ENCODE measurements around the gene GRM7.

DNA sequence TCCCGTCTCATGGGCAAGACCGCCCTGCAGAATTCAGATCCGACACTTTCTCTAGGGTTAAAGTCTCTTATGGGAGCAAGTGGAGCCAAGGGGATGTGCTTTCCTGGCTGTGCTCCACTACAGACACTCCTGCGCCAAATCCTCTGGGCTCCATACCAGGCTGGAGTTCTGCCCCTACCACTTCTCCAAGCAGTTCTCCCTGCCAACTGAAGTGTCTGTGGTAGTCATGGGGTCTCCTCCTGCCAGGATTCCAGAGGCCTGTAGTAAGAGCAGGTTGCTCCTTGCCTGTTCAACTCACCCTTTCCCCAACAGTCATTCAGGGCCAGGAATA, 403.2 kb downstream of the GRM7 start:
- TF ChIP-seq, protein P1, sequence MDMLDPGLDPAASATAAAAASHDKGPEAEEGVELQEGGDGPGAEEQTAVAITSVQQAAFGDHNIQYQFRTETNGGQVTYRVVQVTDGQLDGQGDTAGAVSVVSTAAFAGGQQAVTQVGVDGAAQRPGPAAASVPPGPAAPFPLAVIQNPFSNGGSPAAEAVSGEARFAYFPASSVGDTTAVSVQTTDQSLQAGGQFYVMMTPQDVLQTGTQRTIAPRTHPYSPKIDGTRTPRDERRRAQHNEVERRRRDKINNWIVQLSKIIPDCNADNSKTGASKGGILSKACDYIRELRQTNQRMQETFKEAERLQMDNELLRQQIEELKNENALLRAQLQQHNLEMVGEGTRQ (IDR thresholded peaks at IDR 0.05; ENCODE audit: low read depth, low read length), result no peak
- TF ChIP-seq POLR2A (IDR thresholded peaks at IDR 0.05; ENCODE audit: low read depth, low read length), result no peak

Measured in IMR-90 (cell line).